Neutrophil (primary cell): ENCODE results near the gene PRKACA.

Experiments
- H3K27ac ChIP-seq: fragments of 200-600 bp; sonication (generic); 2 replicates; pipeline ENCODE4 v1.5.1; 2016; ENCODE audit warnings: mild to moderate bottlenecking, moderate library complexity
- H3K27me3 ChIP-seq: fragments of 200-600 bp; sonication (generic); 2 replicates; pipeline ENCODE4 v1.6.0; 2016; ENCODE audit warnings: mild to moderate bottlenecking
- H3K36me3 ChIP-seq: fragments of 200-600 bp; sonication (generic); 2 replicates; pipeline ENCODE4 v1.5.1; 2017
- H3K4me1 ChIP-seq, 2 experiments: fragments of 200-600 bp in 1 of 2; sonication (generic) in 1 of 2; 1 replicate in 1 of 2; 2 replicates in 1 of 2; pipeline versions ENCODE4 v1.5.1 to v1.6.1; 2013 to 2016; ENCODE audit warnings: low read depth in 1 of 2, low read length in 1 of 2, mild to moderate bottlenecking in 1 of 2, moderate library complexity in 1 of 2; ENCODE audit not compliant: control insufficient read depth in 1 of 2, insufficient read depth in 1 of 2
- H3K4me3 ChIP-seq, 2 experiments: fragments of 200-600 bp in 1 of 2; sonication (generic) in 1 of 2; 1 replicate in 1 of 2; 2 replicates in 1 of 2; pipeline ENCODE4 v1.5.1; 2013 to 2016; ENCODE audit warnings: low read depth in 1 of 2, low read length in 1 of 2, mild to moderate bottlenecking in 1 of 2, moderate library complexity in 1 of 2
- H3K9me3 ChIP-seq: fragments of 200-600 bp; sonication (generic); 2 replicates; pipeline ENCODE4 v1.5.1; 2016
- TF ChIP-seq, protein P1 (sequence below): fragments of 200-600 bp; sonication (generic); IDR thresholded peaks from 2 replicates; pipeline ENCODE4 v1.5.1; 2016; ENCODE audit warnings: antibody characterized with exemption

Gene PRKACA

GRCh38 chr19:14136509-14137281 lies 19.1 kb upstream of the PRKACA start, which contains the start of gene ASF1B:
Gene ASF1B (minus strand): TSS chr19:14136589. CDS start chr19:14136456, 133 bp downstream.
- TF ChIP-seq, protein P1, sequence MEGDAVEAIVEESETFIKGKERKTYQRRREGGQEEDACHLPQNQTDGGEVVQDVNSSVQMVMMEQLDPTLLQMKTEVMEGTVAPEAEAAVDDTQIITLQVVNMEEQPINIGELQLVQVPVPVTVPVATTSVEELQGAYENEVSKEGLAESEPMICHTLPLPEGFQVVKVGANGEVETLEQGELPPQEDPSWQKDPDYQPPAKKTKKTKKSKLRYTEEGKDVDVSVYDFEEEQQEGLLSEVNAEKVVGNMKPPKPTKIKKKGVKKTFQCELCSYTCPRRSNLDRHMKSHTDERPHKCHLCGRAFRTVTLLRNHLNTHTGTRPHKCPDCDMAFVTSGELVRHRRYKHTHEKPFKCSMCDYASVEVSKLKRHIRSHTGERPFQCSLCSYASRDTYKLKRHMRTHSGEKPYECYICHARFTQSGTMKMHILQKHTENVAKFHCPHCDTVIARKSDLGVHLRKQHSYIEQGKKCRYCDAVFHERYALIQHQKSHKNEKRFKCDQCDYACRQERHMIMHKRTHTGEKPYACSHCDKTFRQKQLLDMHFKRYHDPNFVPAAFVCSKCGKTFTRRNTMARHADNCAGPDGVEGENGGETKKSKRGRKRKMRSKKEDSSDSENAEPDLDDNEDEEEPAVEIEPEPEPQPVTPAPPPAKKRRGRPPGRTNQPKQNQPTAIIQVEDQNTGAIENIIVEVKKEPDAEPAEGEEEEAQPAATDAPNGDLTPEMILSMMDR = peak; percentile 99
- H3K27ac ChIP-seq = peak within 1 kb of the TSS; percentile 92
- H3K4me1 ChIP-seq = peaks cover 51 to 53% of the 10 kb centered on the region in 2 experiments
- no peaks in the 10 kb centered on the region for H3K27me3 ChIP-seq
- no peaks in the 10 kb centered on the region for H3K9me3 ChIP-seq
- H3K4me3 ChIP-seq = peak within 1 kb of the TSS; percentile 86 to 98
- no peaks in the 10 kb centered on the region for H3K36me3 ChIP-seq

GRCh38 chr19:14135985-14136508 lies 18.5 kb upstream of the PRKACA start:
- Histone ChIP-seq H3K4me3 (peak overlapping the region; percentile 86 to 98), H3K4me1 (peaks cover 57 to 59% of the 10 kb centered on the region in 2 experiments)

GRCh38 chr19:14135355-14135754 lies 17.8 kb upstream of the PRKACA start:
- TF ChIP-seq, protein P1 = no peak
- Histone ChIP-seq H3K27me3 (no peaks in the 10 kb centered on the region), H3K36me3 (no peaks in the 10 kb centered on the region), H3K27ac (peak overlapping the region; percentile 92), H3K9me3 (no peaks in the 10 kb centered on the region), H3K4me1 (peaks cover 64 to 65% of the 10 kb centered on the region in 2 experiments), H3K4me3 (peak overlapping the region; percentile 86 to 98)

More at GRCh38 chr19:14135985-14136508, 18.5 kb upstream of the PRKACA start:
- no peaks in the 10 kb centered on the region for H3K27me3 ChIP-seq
- no peaks in the 10 kb centered on the region for H3K9me3 ChIP-seq
- peak overlapping the region; percentile 92 for H3K27ac ChIP-seq
- TF ChIP-seq, protein P1 = no peak
- H3K36me3 ChIP-seq = no peaks in the 10 kb centered on the region

- Histone ChIP-seq H3K27me3 (no peaks in the 10 kb centered on the region), H3K4me1 (peaks cover 55 to 65% of the 10 kb centered on the region in 2 experiments), H3K27ac (peak overlapping the region; percentile 90), H3K36me3 (peaks cover 13% of the 10 kb centered on the region), H3K9me3 (no peaks in the 10 kb centered on the region), H3K4me3 (peak overlapping the region; percentile 53 to 54)
- TF ChIP-seq, protein P1 = no peak
Measured at GRCh38 chr19:14127929-14128509, 10.5 kb upstream of the PRKACA start.

DNA sequence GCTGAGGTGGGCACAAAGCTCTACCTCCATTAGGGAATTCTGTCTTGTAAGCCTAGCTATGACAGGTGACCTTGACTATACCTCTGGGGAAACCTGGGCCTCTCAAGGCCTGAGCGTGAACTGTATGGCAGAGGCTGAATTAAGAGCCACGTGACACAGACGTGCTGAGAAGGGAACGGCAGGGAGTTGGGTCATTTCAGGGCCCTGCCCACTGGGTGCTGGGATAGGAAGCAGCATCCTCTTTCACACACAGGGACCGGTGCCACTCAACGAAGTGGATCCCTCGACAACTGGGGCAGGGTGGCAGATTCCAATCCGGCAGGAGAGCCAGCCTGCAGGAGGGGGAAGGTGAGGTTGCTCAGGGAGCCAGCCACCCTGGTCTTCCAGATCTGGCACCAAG lies 9.6 kb upstream of the PRKACA start:
- Histone ChIP-seq H3K9me3 (no peaks in the 10 kb centered on the region), H3K36me3 (peaks cover 17% of the 10 kb centered on the region), H3K4me3 (peak overlapping the region; percentile 53 to 54), H3K27me3 (no peaks in the 10 kb centered on the region), H3K4me1 (peaks cover 55 to 63% of the 10 kb centered on the region in 2 experiments), H3K27ac (peak overlapping the region; percentile 90)
- TF ChIP-seq, protein P1 = no peak
